ENCODE data around the gene HGF.
"Not testable (repeated sequence)": the region's sequence is repeated elsewhere in the genome, so short reads cannot be mapped to it uniquely, and the experiment has no call there.

HGF gene

GRCh38 chr7:81776161-81776560, 6.3 kb upstream of the HGF start:
- peak; percentile 13 for DNase-seq (ENCODE audit: low spot score)

- DNase-seq (ENCODE audit: low spot score) = no peak
Measured at GRCh38 chr7:81775560-81775959, 5.7 kb upstream of the HGF start.

GRCh38 chr7:81774551-81774950, 4.7 kb upstream of the HGF start:
- DNase-seq (ENCODE audit: low spot score) = no peak

GRCh38 chr7:81770728-81771223, 929 bp upstream of the HGF start:
- no peak for DNase-seq (ENCODE audit: low spot score)

DNA sequence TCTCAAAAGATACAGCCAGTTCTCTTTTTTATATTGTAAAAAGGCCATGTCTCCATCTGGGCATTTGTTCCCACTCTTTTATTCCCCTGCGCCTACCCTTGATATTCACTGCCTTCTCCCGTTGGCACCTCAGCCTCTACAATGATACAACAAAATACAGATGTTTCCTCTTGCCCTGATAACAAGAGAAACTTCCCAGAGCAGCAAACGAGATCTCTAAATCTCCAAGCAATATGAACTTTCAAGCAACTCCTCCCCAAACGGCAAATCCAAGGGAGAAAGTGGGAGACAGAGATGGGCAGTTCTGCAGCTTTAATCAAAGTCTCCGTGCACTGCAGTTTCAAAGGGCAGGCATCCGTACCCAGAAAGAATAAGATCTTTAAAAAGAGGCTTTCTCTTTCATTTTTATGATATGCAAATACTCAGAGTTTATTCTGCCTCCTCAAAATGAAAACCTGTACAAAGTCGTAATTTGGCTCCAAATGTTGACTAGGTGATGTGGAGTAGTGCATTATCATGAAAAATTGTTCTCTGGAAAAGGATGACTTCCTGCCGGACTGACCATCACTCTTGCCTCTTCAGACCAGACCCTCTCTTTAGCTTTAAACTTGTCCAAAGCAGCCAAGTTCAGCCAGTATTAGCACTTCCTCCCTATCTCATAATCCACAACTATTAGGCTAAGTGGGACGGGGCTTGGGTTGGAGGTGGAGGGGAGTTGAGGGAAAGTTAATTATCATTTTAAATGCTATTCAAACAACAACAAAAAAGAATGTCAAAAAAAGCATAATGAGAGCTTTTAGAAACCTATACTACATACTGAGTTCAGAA, 682 bp downstream of the HGF start:
- no peak for DNase-seq (ENCODE audit: low spot score)

- DNase-seq (ENCODE audit: low spot score) = peak; percentile 22
Measured at GRCh38 chr7:81767926-81768325, 1.9 kb downstream of the HGF start.

DNA sequence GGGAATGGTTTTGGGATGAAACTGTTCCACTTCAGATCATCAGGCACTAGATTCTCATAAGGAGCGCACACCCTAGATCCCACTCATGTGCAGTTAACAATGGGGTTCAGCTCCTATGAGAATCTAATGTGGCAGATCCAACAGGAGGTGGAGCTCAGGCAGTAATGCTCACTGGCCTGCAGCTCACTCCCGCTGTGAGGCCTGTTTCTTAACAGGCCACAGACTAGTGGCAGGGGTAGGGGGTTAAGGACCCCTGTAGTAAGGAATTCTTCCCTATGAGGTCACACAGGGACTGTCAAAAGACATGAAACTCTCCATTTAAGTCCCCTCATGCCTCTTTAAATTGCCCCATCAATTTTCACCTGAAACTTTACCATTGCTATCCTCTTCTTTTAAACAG, 8.0 kb downstream of the HGF start:
- no peak for DNase-seq (ENCODE audit: low spot score)

DNA sequence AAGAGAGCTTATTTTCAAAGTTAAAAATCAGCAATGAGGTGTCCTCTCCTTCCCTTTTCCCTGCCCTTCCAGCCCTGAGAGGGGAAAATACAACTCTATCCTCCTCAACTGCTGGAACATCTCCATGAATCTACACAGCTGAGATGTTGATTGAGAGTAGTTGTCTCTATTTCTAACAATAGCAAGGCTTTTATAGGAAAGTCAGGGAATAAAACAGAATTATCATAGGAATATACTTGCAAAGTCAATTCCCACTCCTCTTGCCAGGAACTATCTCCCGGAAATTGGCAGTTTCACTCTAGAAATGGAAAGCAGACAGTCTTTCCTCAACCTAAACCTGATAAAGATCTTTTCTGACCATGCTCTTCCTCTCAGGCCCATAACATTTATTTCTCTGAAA, 8.8 kb downstream of the HGF start:
- DNase-seq (ENCODE audit: low spot score) = no peak

DNA sequence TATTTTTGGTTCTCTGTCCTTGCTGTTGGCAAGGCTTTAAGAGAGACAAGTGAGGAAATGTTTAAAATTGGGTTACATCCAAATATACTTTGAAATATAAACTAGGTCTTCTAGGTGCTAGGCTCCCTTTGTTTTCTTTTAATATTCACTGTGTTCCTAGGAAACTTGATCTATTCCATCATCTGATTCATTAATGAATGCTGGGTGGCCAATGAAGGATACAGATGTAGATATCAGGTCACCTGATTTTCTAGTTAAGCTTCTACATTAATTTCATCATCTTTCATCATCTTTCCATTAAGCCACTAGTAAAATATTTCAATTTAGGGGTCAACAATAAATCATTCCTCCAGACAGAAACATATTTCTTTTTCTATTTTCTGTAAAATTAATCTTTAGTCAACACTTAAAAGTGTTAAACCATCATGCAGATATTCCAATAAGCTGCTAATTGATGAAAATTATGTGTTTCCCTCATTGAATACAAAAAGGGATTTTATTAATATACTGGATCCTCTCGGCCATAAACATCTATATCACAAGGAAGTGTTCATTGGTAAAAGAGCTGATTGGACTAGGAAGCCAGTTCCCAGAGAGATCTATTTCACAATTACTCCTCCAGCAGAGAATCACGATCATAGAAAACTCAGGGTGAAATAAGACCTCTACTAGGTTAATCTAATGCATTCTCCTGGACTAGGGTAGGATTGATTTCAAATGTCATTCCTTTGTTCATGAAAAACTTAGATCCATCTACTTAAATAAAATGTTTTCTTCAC, 14.7 kb downstream of the HGF start:
- DNase-seq (ENCODE audit: low spot score) = no peak

- DNase-seq (ENCODE audit: low spot score) = no peak
Measured at GRCh38 chr7:81753392-81753791, 16.5 kb downstream of the HGF start.

DNA sequence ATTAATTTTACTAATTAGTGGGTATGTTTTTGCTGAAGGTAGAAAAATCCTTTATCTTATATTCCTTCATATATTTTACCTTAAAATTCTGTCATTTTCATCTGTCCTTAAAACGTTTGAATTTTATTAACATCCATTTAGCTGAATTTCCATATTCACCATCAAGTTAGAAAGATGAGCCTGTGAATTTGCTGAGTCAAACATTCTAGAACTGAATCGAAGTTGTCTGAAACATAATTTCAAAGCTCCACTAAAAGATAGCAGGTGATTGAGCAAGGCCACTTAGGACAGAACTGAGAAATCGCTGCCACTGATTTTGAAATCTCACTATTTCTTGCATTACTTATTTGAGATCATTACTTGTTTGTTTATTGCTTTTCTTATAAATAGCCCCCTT, 17.5 kb downstream of the HGF start:
- DNase-seq (ENCODE audit: low spot score) = no peak

DNA sequence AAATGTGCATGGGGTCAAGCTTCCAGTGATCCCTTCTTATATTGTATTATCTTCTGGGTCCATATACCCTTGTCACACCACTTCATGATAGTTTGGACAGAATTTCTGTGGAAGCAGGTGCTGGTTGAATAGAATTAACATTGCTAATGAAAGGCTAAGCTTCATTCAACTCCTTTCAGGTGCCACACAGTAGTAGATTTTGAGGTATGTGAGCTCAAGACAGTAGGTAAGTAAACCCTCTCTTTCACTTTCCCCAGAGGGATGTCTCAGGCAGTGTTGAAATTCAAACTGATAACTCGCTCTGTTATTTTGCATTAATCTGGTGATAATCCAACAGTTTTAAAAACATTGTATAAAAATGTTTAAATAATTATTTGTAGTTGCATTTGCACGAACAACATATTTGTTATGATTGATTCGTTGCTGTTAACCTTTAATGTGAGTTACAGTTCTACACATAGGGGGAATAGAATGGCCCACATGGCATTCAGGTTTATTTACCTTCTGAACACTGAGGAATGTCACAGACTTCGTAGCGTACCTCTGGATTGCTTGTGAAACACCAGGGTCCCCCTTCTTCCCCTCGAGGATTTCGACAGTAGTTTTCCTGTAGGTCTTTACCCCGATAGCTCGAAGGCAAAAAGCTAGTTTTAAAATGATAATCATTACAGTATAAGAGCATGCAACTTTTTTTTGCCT, 18.1 kb downstream of the HGF start:
- DNase-seq (ENCODE audit: low spot score) = no peak

DNA sequence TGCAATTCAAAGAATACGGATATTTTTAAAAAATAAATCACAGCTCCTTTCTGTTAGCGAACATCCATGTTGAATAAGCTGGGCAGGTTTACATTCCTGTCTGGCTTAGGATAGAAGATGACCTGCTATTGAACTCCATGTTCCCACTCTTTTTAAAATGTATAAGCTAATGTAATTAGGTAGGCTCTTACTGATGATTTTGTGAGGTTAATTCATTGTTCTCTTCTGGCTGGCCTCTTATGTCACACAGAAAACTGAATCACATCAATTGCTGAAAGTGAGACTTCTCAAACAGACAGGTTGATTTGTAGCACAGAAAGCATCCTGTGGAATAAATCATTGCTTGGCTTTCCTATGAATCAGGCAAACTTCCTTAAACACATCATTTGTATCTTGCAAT, 24.2 kb downstream of the HGF start:
- DNase-seq (ENCODE audit: low spot score) = no peak

- no peak for DNase-seq (ENCODE audit: low spot score)
Measured at GRCh38 chr7:81744389-81744788, 25.5 kb downstream of the HGF start.

DNA sequence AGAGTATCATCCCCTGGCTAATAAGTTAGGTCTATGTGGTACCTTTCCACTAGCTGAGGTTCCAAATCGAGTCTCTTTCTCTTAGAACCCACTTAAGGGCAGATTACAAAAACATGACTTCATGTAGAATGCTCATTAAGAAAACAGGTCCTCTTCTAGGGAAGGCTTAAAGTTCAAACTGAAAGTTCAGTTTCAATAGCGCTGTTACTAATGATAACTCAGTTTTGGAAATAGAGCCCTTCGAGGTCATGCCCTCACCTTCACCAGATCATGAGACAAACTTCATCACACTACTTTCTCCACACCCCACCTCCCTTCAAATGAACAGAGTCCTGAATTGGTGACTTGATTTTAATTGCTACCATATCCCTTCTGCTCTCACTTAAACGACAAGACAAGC, 26.2 kb downstream of the HGF start:
- no peak for DNase-seq (ENCODE audit: low spot score)

DNA sequence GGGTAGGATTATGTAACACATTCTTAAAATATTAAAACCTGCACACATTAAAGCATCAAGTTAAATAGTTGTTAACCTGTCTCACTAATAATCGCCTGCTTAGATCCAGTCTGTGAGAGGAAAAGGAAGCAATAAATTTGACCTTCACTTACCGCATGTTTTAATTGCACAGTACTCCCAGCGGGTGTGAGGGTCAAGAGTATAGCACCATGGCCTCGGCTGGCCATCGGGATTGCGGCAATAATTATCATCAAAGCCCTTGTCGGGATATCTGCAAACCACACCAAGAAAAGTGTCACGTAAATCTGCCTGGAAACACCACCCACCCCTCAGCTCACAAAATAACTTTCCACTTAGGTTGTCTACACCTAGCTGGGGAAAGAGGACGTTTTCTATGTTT, 26.6 kb downstream of the HGF start:
- no peak for DNase-seq (ENCODE audit: low spot score)

- no peak for DNase-seq (ENCODE audit: low spot score)
Measured at GRCh38 chr7:81740403-81740802, 29.4 kb downstream of the HGF start.

- DNase-seq (ENCODE audit: low spot score) = no peak
Measured at GRCh38 chr7:81736091-81736490, 33.8 kb downstream of the HGF start.

DNA sequence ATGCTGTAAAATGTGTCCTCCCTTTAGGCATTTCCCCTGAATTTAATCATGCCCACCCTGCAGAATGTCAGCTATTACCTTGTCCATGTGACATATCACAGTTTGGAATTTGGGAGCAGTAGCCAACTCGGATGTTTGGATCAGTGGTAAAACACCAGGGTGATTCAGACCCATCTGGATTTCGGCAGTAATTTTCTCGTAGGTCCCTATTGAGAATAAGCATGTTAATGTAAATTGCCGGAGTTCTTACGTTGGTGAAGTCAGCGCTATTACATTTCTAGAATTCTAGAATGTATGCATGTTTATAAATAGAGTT, 44.1 kb downstream of the HGF start:
- peak; percentile 74 for DNase-seq (ENCODE audit: low spot score)

DNA sequence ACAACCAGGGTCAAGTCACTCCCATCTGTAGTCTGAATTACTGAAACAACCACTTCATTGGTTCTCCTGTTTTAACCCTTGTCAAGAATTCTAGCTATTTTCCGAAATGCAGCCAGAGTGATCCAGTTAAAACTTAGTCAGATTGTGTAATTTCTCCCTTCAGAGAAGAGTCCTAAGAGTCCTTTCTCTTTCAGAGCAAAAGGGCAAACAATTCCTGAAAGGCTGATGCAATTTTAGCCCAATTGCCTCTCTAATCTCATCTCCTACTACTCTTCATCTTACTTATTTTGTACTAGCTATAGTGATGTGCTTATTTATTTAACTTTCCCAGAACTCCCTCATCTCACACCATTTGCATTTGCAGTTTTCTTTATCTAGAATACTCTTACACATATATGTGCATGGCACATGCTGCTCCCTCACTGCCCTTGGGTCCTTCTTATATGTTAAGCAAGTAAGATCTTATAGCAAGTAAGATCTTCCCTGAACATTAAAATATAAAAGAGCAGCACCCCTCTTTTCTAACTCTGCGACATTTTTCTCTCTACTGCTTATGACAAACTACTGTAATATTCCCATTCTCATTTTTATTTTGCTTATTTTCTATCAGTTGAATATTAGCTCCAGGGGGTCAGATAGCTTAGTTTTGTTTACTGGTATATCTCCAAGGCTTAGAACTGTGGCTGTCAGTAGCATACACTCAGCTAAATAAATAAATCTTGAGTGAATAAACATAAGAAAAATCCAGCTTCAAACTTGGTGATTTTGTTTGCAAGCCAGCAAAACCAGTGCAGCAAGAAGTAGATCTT, 44.6 kb downstream of the HGF start:
- DNase-seq (ENCODE audit: low spot score) = peak; percentile 12

DNA sequence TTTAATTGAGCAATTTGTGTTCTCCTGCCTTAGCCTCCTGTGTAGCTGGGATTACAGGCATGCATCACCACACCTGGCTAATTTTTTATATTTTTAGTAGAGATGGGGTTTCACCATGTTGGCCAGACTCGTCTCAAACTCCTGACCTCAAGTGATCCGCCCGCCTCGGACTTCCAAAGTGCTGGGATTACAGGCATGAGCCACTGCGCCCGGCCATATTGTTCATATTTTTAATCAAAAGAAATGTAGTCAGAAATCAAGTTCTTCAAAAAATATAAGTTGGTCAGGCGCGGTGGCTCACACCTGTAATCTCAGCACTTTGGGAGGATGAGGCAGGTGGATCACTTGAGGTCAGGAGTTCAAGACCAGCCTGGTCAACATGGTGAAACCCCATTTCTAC, 47.6 kb downstream of the HGF start:
- DNase-seq (ENCODE audit: low spot score) = not testable (repeated sequence)

DNA sequence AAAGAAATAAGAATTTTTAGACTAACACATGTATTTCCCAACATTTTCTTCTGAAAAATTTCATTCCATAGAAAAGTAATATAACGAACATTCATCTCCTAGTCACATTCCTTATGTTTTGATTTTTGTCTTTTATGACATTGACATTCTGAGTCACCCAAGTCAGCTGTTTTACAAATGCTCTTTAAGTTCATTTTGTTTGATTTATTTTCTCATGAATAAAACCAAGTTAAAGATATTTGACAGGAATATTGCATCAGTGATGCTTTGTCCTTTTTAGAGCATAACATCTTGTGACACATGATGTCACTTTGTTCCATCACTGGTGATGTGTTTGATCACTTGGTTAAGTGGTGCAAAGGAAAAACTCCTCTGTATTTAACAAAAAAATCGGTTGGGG, 48.4 kb downstream of the HGF start:
- no peak for DNase-seq (ENCODE audit: low spot score)

Measured in AG08395 (cell line).